Measurements from ENCODE around the gene BRMS1L. TPM values are rescaled to one million over a fixed set of nuclear protein-coding genes. Genes with fewer than 3 reads are reported as not detected.

The BRMS1L gene
- total RNA-seq, 2 experiments from 2014 or later: 4.3 to 5.5 TPM

DNA sequence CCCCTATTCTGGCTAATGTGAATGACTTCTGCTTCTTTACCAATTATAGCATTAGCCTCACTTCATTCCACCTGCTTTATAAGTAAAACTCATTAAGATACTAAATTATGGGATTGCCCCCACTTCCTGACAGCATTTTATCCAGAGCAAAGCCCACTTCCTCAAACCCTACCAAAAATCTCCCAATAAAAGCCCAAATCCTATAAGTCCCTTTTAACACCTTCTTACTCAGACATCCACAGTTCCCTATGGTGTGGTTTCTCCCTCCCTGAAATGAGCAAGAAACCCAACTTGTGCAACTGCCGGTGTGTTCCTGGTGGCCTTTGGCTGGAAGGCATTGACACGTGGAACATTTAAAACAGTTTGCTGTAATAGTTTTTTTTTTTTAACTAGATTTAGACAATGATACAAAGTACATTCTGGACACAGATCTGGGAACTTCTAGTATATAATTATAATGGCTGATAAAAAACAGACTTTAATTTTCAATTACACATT lies 53.1 kb downstream of the BRMS1L start:
- no peaks in the 10 kb centered on the region for H3K36me3 Mint-ChIP-seq (ENCODE audit: low read depth)
- H3K9me3 Mint-ChIP-seq: no peaks in the 10 kb centered on the region
- ChIA-PET POLR2A (no interaction called here), CTCF (interaction anchor here (0.7 to 5.5 kb wide), 11 partner anchors 65 to 496 kb away, joined by 3 to 126 read pairs (median 4); no protein-coding TSS in a partner anchor)
- H3K27me3 Mint-ChIP-seq: peaks cover 2% of the 10 kb centered on the region
- no peak for ATAC-seq
- TF ChIP-seq, protein P1, sequence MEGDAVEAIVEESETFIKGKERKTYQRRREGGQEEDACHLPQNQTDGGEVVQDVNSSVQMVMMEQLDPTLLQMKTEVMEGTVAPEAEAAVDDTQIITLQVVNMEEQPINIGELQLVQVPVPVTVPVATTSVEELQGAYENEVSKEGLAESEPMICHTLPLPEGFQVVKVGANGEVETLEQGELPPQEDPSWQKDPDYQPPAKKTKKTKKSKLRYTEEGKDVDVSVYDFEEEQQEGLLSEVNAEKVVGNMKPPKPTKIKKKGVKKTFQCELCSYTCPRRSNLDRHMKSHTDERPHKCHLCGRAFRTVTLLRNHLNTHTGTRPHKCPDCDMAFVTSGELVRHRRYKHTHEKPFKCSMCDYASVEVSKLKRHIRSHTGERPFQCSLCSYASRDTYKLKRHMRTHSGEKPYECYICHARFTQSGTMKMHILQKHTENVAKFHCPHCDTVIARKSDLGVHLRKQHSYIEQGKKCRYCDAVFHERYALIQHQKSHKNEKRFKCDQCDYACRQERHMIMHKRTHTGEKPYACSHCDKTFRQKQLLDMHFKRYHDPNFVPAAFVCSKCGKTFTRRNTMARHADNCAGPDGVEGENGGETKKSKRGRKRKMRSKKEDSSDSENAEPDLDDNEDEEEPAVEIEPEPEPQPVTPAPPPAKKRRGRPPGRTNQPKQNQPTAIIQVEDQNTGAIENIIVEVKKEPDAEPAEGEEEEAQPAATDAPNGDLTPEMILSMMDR (IDR thresholded peaks at IDR 0.05): no peak
- intact Hi-C loops (cut with micrococcal nuclease): no loop called here
- H3K27ac Mint-ChIP-seq: no peak overlapping the region
- H3K4me3 Mint-ChIP-seq: no peak overlapping the region
- no peaks in the 10 kb centered on the region for H3K4me1 Mint-ChIP-seq (ENCODE audit: low read depth)
- DNase-seq: no peak

DNA sequence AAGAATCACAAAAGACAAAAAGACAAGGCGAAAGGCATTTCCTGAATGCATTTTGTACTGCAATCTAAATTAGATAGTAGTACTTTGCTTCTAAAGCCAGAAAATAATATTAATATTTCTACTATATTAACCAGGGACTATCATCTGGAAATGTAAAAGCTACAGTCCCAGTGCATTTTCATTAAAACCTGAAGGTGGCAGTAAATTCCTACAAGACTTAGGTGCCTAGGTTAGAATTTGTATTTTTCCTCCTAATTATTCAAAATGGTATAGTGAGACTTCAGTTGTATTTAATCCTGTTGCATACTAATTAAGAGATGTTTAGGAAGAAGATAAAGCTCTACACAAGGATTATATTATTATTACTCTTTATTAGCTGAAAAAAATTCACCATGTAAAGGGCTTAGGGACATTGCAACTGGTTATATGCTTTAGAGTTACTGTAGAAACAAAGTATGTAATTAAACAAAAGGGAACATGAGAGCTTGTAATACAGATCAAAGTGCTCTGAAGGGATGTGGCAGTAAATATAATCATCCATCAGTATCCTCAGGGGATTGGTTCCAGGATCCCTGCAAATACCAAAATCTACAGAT lies 53.6 kb downstream of the BRMS1L start:
- Mint-ChIP-seq H3K9me3 (no peaks in the 10 kb centered on the region), H3K27me3 (peaks cover 2% of the 10 kb centered on the region), H3K4me1 (ENCODE audit: low read depth) (no peaks in the 10 kb centered on the region), H3K36me3 (ENCODE audit: low read depth) (no peaks in the 10 kb centered on the region), H3K4me3 (no peak overlapping the region), H3K27ac (no peak overlapping the region)
- intact Hi-C loops (cut with micrococcal nuclease): loop anchor here (5.0 to 10.0 kb wide), 2 partner anchors 143 to 495 kb away; no protein-coding TSS in a partner anchor
- TF ChIP-seq, protein P1 (IDR thresholded peaks at IDR 0.05): peak; percentile 72
- ATAC-seq: no peak
- DNase-seq: no peak
- CTCF ChIA-PET: interaction anchor here (0.7 to 5.5 kb wide), 11 partner anchors 65 to 495 kb away, joined by 3 to 126 read pairs (median 3); no protein-coding TSS in a partner anchor
- POLR2A ChIA-PET: no interaction called here

DNA sequence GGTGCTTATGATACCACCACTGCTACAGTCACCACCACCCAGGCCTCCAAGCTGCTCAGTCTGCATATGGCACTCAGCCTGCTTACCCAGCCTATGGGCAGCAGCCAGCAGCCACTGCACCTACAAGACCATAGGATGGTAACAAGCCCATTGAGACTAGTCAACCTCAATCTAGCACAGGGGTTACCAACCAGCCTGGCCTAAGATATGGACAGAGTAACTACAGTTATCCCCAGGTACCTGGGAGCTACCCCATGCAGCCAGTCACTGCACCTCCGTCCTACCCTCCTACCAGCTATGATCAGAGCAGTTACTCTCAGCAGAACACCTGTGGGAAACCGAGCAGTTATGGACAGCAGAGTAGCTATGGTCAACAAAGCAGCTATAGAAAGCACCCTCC lies 55.1 kb downstream of the BRMS1L start:
- TF ChIP-seq, protein P1 (IDR thresholded peaks at IDR 0.05): no peak
- ATAC-seq (no peak), DNase-seq (no peak)
- Mint-ChIP-seq H3K4me3 (no peak overlapping the region), H3K27me3 (peaks cover 2% of the 10 kb centered on the region), H3K4me1 (ENCODE audit: low read depth) (no peaks in the 10 kb centered on the region), H3K36me3 (ENCODE audit: low read depth) (no peaks in the 10 kb centered on the region), H3K9me3 (no peaks in the 10 kb centered on the region), H3K27ac (no peak overlapping the region)
- POLR2A ChIA-PET: no interaction called here
- CTCF ChIA-PET: interaction anchor here (1.0 to 5.5 kb wide), 5 partner anchors 15 to 493 kb away, joined by 3 to 126 read pairs (median 3); no protein-coding TSS in a partner anchor
- intact Hi-C loops (cut with micrococcal nuclease): loop anchor here (5.0 to 10.0 kb wide), 2 partner anchors 141 to 494 kb away; no protein-coding TSS in a partner anchor

DNA sequence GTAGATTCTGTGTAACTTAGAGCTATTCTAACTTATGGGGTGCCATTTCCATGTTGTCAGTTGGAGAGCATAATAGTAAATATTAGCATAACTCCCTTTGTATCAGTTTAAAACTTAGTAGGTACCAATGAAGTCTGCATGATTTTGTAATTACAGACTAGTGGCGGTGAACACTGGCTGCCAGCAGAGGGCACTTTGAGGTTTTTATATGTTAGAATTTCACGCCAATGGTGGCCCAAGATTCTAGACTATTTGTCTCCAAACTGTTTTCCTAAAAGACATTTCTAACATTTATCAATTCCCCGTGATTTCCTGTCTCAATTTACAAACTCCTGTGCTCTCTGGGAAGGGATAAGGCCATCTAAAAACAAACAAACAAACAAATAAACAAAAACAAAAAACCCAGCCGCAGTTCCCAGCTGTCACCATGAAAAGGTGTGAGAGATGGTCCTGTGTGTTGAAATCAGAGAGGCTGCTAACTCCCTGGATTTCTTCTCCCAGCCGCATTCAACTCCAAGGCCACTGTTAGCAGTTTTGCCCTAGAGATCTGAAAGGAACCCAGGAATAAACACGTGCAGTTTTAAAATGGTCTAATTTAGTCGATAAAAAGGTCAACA lies 57.6 kb downstream of the BRMS1L start:
- ATAC-seq (no peak), DNase-seq (peak; percentile 66)
- peaks cover 2% of the 10 kb centered on the region for H3K27me3 Mint-ChIP-seq
- ChIA-PET CTCF (interaction anchor here (0.6 to 5.5 kb wide), 22 partner anchors 8 to 670 kb away, joined by 3 to 126 read pairs (median 4); no protein-coding TSS in a partner anchor), POLR2A (no interaction called here)
- no peaks in the 10 kb centered on the region for H3K36me3 Mint-ChIP-seq (ENCODE audit: low read depth)
- TF ChIP-seq, protein P1 (IDR thresholded peaks at IDR 0.05): peak; percentile 74
- no peak overlapping the region for H3K4me3 Mint-ChIP-seq
- H3K27ac Mint-ChIP-seq: no peak overlapping the region
- no peaks in the 10 kb centered on the region for H3K9me3 Mint-ChIP-seq
- intact Hi-C loops (cut with micrococcal nuclease): loop anchor here (2.0 to 10.0 kb wide), 3 partner anchors 139 to 491 kb away; no protein-coding TSS in a partner anchor
- H3K4me1 Mint-ChIP-seq (ENCODE audit: low read depth): no peaks in the 10 kb centered on the region

DNA sequence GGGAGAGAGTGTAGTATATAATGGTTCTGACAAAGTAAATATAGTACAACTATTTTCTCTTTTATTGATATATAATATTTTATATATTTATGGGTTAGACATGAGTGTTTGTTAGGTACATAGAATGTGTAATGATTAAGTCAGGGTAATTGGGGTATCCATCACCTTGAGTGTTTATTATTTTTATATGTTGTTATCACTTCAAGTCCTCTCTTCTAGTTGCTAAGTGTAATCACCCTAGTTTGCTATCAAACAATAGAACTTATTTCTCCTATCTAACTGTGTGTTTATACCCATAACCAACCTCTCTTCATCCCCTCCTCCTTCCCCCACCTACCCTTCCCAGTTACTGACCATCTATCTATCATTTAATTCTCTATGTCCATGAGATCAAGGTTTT lies 64.2 kb downstream of the BRMS1L start:
- H3K4me1 Mint-ChIP-seq (ENCODE audit: low read depth): no peaks in the 10 kb centered on the region
- ATAC-seq: no peak
- no peak for DNase-seq
- peaks cover 7% of the 10 kb centered on the region for H3K36me3 Mint-ChIP-seq (ENCODE audit: low read depth)
- intact Hi-C loops (cut with micrococcal nuclease): no loop called here
- no peaks in the 10 kb centered on the region for H3K27me3 Mint-ChIP-seq
- CTCF ChIA-PET: no interaction called here
- H3K27ac Mint-ChIP-seq: no peak overlapping the region
- POLR2A ChIA-PET: no interaction called here
- H3K4me3 Mint-ChIP-seq: no peak overlapping the region
- H3K9me3 Mint-ChIP-seq: peaks cover 17% of the 10 kb centered on the region
- TF ChIP-seq, protein P1 (IDR thresholded peaks at IDR 0.05): no peak

All from activated CD8-positive, alpha-beta T cell treated with anti-CD3 and anti-CD28 coated beads for 36 hours (primary cell).